Astrocyte (in vitro differentiated cells and primary cell): Measurements from ENCODE around the gene SPATA31D4. TPM values are rescaled to one million over a fixed set of nuclear protein-coding genes. Genes with fewer than 3 reads are reported as not detected.

Experiments used
- DNase-seq: peaks from one replicate; pipeline ENCODE4 v3.0.0-alpha.2; 2010; ENCODE audit warnings: low read depth
- FAIRE-seq: peaks from 2 replicates; lab custom pipeline; 2011; peaks lifted over from hg19 to GRCh38; lab: Jason Lieb, UNC
- H2AFZ ChIP-seq: 2 replicates; pipeline ENCODE4 v1.6.0; 2012; ENCODE audit warnings: low read depth, low read length, inconsistent platforms
- H3K27ac ChIP-seq: 2 replicates; pipeline ENCODE4 v1.5.1; 2011; ENCODE audit warnings: low read depth, low read length, inconsistent platforms
- H3K27me3 ChIP-seq: 2 replicates; pipeline ENCODE4 v1.6.0; 2011; ENCODE audit warnings: low read length, inconsistent platforms; ENCODE audit not compliant: insufficient read depth
- H3K36me3 ChIP-seq: 2 replicates; pipeline ENCODE4 v1.5.1; 2011; ENCODE audit warnings: low read length, inconsistent platforms; ENCODE audit not compliant: insufficient read depth
- H3K4me1 ChIP-seq: 2 replicates; pipeline ENCODE4 v1.5.1; 2011; ENCODE audit warnings: low read length, inconsistent platforms; ENCODE audit not compliant: insufficient read depth
- H3K4me2 ChIP-seq: 2 replicates; pipeline ENCODE4 v1.6.0; 2012; ENCODE audit warnings: low read length, inconsistent platforms
- H3K4me3 ChIP-seq: 2 replicates; pipeline ENCODE4 v1.5.1; 2011; ENCODE audit warnings: low read depth, mild to moderate bottlenecking, low read length, inconsistent platforms; ENCODE audit not compliant: insufficient read depth
- H3K79me2 ChIP-seq: 2 replicates; pipeline ENCODE4 v1.6.0; 2012; ENCODE audit warnings: mild to moderate bottlenecking, low read length, inconsistent platforms; ENCODE audit not compliant: insufficient read depth
- H3K9ac ChIP-seq: 2 replicates; pipeline ENCODE4 v1.6.0; 2012; ENCODE audit warnings: mild to moderate bottlenecking, low read length, inconsistent platforms
- H3K9me3 ChIP-seq: 2 replicates; pipeline ENCODE4 v1.5.1; 2012; ENCODE audit warnings: low read depth, mild to moderate bottlenecking, low read length, inconsistent platforms; ENCODE audit not compliant: insufficient read depth
- H4K20me1 ChIP-seq: 2 replicates; pipeline ENCODE4 v1.6.0; 2012; ENCODE audit warnings: low read length, inconsistent platforms; ENCODE audit not compliant: insufficient read depth
- H3K27ac Mint-ChIP-seq: one replicate; pipeline ENCODE4 v1.8.0; 2021; ENCODE audit warnings: mild to moderate bottlenecking, mixed read lengths; ENCODE audit not compliant: unreplicated experiment
- H3K27me3 Mint-ChIP-seq: one replicate; pipeline ENCODE4 v1.8.0; 2021; ENCODE audit warnings: low read depth, mixed read lengths; ENCODE audit not compliant: unreplicated experiment
- H3K36me3 Mint-ChIP-seq: one replicate; pipeline ENCODE4 v1.8.0; 2021; ENCODE audit warnings: low read depth, mixed read lengths; ENCODE audit not compliant: unreplicated experiment
- H3K4me1 Mint-ChIP-seq: one replicate; pipeline ENCODE4 v1.8.0; 2021; ENCODE audit warnings: low read depth, mixed read lengths; ENCODE audit not compliant: unreplicated experiment
- H3K4me3 Mint-ChIP-seq: one replicate; pipeline ENCODE4 v1.8.0; 2021; ENCODE audit warnings: mild to moderate bottlenecking, moderate library complexity, mixed read lengths; ENCODE audit not compliant: unreplicated experiment
- H3K9me3 Mint-ChIP-seq: one replicate; pipeline ENCODE4 v1.8.0; 2021; ENCODE audit warnings: mild to moderate bottlenecking, mixed read lengths; ENCODE audit not compliant: unreplicated experiment
- CTCF ChIP-seq: IDR thresholded peaks from 2 replicates; pipeline ENCODE4 v1.5.1; 2011; ENCODE audit warnings: low read depth, mild to moderate bottlenecking, inconsistent platforms, low read length, moderate library complexity; ENCODE audit not compliant: insufficient read depth
- EZH2 ChIP-seq: IDR thresholded peaks from 2 replicates; pipeline ENCODE4 v1.6.1; 2012; ENCODE audit warnings: mild to moderate bottlenecking, low read length, inconsistent platforms; ENCODE audit not compliant: insufficient read depth
- total RNA-seq: library from RNA; stranded (reverse); gene quantifications from 2 replicates; pipeline ENCODE4 v1.2.1, GENCODE V29; 2021

The SPATA31D4 gene
- total RNA-seq, 1 donor from 2014 or later, result not detected

GRCh38 chr9:81896070-81896469, 32.2 kb upstream of the SPATA31D4 start:
- Histone ChIP-seq H3K36me3 (no peaks in the 10 kb centered on the region), H3K27ac (no peak overlapping the region), H3K4me2 (no peak overlapping the region), H3K4me3 (no peak overlapping the region), H3K9me3 (no peaks in the 10 kb centered on the region), H3K79me2 (no peaks in the 10 kb centered on the region), H4K20me1 (no peaks in the 10 kb centered on the region), H3K27me3 (no peaks in the 10 kb centered on the region), H2AFZ (no peak overlapping the region), H3K9ac (no peak overlapping the region), H3K4me1 (no peaks in the 10 kb centered on the region)
- DNase-seq (peak; percentile 25), FAIRE-seq (no peak)
- H3K36me3 Mint-ChIP-seq, result no peaks in the 10 kb centered on the region
- TF ChIP-seq EZH2, result no peak
- no peak for TF ChIP-seq CTCF
- H3K4me3 Mint-ChIP-seq, result no peak overlapping the region
- H3K9me3 Mint-ChIP-seq, result no peaks in the 10 kb centered on the region
- no peak overlapping the region for H3K27ac Mint-ChIP-seq
- no peaks in the 10 kb centered on the region for H3K27me3 Mint-ChIP-seq
- peaks cover 2% of the 10 kb centered on the region for H3K4me1 Mint-ChIP-seq

GRCh38 chr9:81898851-81899250, 29.4 kb upstream of the SPATA31D4 start:
- H3K27ac Mint-ChIP-seq, result no peak overlapping the region
- H3K9me3 Mint-ChIP-seq, result no peaks in the 10 kb centered on the region
- Histone ChIP-seq H3K4me3 (no peak overlapping the region), H3K9me3 (no peaks in the 10 kb centered on the region), H3K4me1 (no peaks in the 10 kb centered on the region), H3K36me3 (no peaks in the 10 kb centered on the region), H3K27me3 (no peaks in the 10 kb centered on the region), H3K9ac (no peak overlapping the region), H3K27ac (no peak overlapping the region), H3K79me2 (no peaks in the 10 kb centered on the region), H3K4me2 (no peak overlapping the region), H4K20me1 (no peaks in the 10 kb centered on the region), H2AFZ (no peak overlapping the region)
- FAIRE-seq (no peak), DNase-seq (peak; percentile 68)
- no peaks in the 10 kb centered on the region for H3K27me3 Mint-ChIP-seq
- H3K4me1 Mint-ChIP-seq, result peaks cover 8% of the 10 kb centered on the region
- H3K4me3 Mint-ChIP-seq, result no peak overlapping the region
- TF ChIP-seq EZH2, result no peak
- TF ChIP-seq CTCF, result no peak
- H3K36me3 Mint-ChIP-seq, result no peaks in the 10 kb centered on the region

GRCh38 chr9:81902196-81902595, 26.0 kb upstream of the SPATA31D4 start:
- Histone ChIP-seq H3K9ac (no peak overlapping the region), H3K36me3 (no peaks in the 10 kb centered on the region), H3K27ac (no peak overlapping the region), H3K27me3 (no peaks in the 10 kb centered on the region), H3K79me2 (no peaks in the 10 kb centered on the region), H4K20me1 (no peaks in the 10 kb centered on the region), H3K9me3 (no peaks in the 10 kb centered on the region), H3K4me3 (no peak overlapping the region), H2AFZ (peak overlapping the region; percentile 10), H3K4me1 (no peaks in the 10 kb centered on the region), H3K4me2 (no peak overlapping the region)
- Mint-ChIP-seq H3K9me3 (peaks cover 4% of the 10 kb centered on the region), H3K27ac (no peak overlapping the region), H3K4me3 (no peak overlapping the region), H3K4me1 (peaks cover 6% of the 10 kb centered on the region), H3K36me3 (no peaks in the 10 kb centered on the region), H3K27me3 (peaks cover 5% of the 10 kb centered on the region)
- no peak for FAIRE-seq
- no peak for TF ChIP-seq EZH2
- TF ChIP-seq CTCF, result no peak
- DNase-seq, result peak; percentile 67
